ENCODE results near the gene AKAP13. TPM values are rescaled to one million over a fixed set of nuclear protein-coding genes. Genes with fewer than 3 reads are reported as not detected.

AKAP13 gene
- total RNA-seq, 1 donor from 2014 or later = 112 TPM

DNA sequence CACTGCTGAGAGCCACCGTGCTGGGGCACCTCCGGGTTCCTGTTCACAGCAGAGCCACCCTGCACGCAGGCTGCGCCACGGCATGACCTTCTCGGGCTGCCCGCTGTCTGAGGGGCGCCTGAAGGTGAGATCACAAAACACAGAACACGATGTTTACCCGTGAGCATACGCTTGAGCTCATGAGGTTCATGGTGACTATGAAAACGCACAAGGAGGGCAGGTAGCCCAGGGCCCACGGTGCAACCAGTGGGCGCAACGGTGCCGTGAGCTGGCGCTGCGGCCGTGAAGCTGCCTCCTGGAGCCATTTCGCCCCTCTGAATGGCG lies 378.2 kb downstream of the AKAP13 start:
- DNase-seq (ENCODE audit: extremely low read depth, low read depth, low spot score) = no peak

GRCh38 chr15:85759376-85759775 lies 379.0 kb downstream of the AKAP13 start:
- DNase-seq (ENCODE audit: extremely low read depth, low read depth, low spot score) = no peak

- DNase-seq (ENCODE audit: extremely low read depth, low read depth, low spot score) = no peak
Measured at GRCh38 chr15:85760049-85760448, 379.6 kb downstream of the AKAP13 start.

DNA sequence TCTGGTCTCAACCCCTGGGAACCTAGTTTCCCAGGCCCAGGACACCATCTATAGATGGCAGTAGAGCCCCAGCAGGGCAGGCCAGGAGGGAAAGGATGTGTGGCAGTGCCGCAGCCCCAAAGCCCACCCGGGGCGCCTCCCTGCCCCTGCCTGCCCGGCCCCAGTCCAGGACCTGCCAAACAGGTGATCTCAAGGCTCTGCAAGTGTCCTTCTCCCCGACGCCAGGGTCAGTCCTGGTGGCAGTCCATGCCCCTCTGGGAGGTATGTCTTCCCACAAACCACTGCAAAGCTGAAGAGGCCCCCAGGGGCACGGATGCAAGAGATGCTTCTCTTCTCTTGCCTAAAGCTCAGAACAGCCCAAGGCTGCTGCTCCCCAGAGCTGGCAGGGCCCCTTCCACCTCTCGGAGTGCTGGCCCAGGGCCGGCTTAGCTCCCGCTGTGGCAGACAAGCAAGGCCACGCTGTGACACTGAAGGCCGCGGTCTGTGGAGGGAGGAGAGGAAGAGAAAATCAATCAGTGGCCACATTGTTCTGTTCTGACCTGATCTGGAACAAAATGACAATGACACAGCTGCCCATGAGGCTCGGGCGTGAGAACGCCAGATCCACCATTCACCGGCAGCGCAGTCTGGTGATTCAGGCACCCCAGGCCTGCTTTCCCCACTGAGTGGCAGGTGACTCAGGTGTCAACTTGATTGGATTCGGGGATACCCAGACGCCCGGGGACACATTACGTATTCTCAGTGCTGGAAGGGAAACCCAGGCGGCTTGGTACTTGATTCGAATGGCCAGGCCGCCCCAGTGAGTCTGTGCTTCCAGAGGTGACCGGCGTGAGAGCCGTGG lies 380.3 kb downstream of the AKAP13 start:
- no peak for DNase-seq (ENCODE audit: extremely low read depth, low read depth, low spot score)

DNA sequence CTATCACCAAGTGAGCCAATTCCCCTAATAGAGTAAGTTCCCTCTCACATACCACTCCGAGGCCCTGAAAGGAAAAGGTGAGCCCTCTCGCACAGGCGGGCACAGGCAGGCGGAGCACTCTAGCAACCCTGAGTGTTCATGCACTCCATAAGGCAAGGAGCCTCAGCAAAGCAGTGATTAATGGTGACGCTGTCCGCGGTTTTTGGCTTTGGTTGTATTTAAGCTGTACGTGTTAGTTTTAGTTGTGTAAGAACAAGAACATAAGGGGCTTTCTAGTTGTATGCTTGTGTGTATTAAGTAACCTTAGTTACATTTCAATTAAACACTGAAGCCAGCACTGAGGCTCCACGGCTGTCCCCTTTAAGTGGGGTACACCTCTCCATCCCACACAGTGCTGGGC lies 381.2 kb downstream of the AKAP13 start:
- DNase-seq (ENCODE audit: extremely low read depth, low read depth, low spot score) = no peak

- no peak for DNase-seq (ENCODE audit: extremely low read depth, low read depth, low spot score)
Measured at GRCh38 chr15:85762039-85762755, 381.8 kb downstream of the AKAP13 start.

DNA sequence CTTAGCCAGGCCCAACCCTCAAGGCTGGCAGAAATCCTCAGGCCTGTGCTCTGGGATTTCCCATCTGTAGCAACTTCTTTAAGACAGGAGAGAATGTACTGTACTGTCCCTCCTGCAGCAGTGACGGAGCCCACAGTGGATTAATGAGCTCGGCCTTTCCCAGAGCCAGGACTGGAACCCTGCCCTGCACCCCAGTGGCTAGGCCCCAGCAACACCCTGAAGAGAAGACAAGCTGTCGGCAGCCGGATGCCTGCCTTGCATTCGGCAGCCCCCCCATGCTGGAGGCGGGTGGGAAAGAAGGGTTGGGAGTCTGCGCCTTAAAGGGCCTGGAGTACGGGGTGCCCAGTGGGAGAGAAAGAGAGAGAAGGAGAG lies 382.3 kb downstream of the AKAP13 start:
- no peak for DNase-seq (ENCODE audit: extremely low read depth, low read depth, low spot score)

GRCh38 chr15:85763157-85763556 lies 382.8 kb downstream of the AKAP13 start:
- no peak for DNase-seq (ENCODE audit: extremely low read depth, low read depth, low spot score)

GRCh38 chr15:85763673-85764633 lies 383.6 kb downstream of the AKAP13 start:
- no peak for DNase-seq (ENCODE audit: extremely low read depth, low read depth, low spot score)

DNA sequence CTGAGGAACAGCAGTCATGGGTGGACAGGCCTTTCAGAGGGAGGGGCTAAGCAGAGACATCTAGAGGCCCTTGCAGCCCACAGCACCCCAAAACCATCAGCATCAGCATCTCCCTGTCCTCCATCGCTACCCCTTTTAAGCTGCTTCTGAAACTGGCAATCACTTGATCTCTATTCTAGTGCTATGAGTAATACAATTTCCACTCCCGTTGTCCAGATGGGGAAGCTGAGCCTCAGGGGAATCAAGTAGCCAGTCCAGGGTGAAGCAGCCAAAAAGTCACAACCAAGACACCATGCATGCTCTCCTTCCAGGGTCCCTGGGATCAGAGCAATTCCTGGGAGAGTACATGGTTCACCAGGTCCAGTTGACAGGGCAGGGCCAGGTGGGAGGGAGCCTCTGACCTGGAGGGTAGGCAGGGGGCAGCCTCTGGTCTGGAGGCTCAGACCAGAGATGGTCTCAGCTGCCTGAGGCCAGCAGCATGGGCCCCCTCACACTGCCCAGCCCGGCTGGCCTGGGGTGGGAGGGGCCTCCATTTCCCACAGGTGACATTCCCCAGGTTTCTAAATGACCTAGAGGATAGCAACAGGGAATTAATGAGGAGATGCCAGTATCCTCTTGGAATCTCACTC lies 384.4 kb downstream of the AKAP13 start:
- DNase-seq (ENCODE audit: extremely low read depth, low read depth, low spot score) = no peak

- DNase-seq (ENCODE audit: extremely low read depth, low read depth, low spot score) = no peak
Measured at GRCh38 chr15:85766001-85766831, 385.8 kb downstream of the AKAP13 start.

- DNase-seq (ENCODE audit: extremely low read depth, low read depth, low spot score) = no peak
Measured at GRCh38 chr15:85767785-85768529, 387.6 kb downstream of the AKAP13 start.

DNA sequence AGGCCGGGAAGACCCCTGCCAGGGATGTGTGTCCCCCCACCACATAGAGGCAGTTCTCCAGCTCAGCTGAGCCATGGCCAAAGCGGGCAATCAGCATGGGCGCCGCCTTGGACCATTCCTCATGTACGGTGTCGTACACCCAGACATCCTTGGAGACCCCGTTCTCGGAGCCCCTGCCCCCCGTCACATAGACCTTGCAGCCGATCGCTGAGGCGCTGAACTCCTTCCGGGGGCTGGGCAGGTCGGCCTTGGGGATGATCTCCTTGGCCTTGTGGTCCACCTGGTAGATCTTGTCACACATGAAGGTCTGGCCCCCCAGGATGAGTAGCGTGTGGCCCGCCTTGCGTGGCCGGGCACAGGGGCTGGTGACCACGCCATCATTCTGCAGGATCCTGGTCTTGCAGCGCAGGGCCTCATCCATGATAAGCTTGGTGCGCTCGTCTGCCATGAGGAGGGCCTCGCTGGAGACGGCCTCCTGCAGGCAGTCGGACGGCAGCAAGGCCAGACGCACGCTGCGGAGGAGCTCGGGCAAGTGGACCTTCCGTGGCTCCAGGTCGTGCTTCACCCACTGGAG lies 388.3 kb downstream of the AKAP13 start:
- no peak for DNase-seq (ENCODE audit: extremely low read depth, low read depth, low spot score)

DNA sequence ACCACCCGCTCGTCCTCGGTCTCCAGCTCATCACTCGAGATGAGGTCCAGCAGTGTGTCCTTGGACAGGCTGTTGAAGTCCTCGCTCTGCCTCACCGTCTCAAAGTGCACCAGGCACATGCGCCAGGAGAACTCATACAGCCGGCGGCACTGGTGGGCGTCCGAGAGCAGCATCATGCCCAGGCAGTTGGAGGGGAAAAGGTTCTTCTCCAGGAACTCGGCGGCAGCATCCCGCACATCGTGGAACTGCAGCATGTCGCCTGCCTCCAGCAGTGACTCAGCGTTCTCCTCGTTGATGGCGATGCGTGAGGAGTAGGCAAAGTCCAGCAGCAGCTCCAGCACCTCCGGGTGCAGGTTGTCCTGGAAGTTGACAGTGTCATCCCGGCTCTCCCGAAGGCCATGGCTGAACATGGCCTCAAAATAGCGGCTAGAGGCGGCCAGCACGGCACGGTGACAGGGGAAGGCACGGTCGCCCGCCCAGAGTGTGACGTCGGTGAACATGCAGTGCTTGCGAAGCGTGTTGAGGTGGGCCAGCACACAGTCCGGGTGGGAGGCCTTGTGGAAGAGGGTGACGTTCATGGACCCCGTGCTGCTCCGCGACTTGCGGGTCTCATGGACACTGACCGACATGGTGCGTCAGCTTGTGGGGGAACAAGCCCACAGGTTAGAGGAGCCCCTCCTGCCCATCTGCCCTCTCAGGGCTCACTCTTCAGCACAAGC lies 388.9 kb downstream of the AKAP13 start:
- no peak for DNase-seq (ENCODE audit: extremely low read depth, low read depth, low spot score)

DNA sequence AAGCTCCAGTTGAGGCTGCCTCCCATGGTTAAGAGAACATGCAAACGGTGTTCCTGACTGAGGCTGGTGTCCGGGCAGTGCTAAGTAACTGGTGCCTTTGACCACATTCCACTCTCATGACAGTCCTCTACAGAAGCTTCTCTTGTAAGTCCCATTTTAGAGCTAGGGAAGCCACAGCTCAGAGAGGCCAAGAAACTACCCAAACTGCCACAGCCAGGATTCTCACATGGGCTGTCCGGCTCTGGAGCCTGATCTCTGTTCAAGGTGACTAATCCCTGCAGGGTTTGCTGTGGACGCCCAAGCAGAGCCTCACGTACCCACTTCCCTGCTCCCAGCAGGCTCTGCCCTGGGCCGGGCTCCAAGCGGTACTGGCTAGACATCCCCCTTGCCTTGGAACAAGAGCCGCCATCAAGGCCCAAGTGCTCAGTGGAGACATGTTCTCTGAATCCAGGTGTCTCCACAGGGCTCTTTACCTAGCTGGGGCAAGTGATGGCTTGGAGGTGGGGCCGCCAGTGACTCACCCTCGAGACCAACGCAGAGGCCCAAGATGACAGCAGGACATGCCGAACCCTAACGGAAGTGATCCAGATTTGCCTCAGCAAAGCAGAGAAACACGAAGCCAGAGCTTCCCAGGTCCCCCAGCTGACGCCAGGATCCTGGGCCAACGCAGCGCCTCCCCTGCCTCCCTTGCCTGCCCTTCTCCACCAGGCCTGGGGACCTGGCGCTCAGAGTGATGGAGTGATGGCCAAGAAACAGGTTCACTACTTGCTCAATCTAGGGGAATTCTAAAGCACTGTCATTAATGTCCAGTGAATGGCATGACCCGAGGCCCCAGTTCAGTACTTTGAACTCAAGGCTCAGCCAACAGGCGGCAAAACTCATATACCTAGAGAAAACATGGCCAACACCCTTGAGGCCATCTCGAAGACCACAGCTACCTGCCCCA lies 390.0 kb downstream of the AKAP13 start:
- no peak for DNase-seq (ENCODE audit: extremely low read depth, low read depth, low spot score)

- DNase-seq (ENCODE audit: extremely low read depth, low read depth, low spot score) = no peak
Measured at GRCh38 chr15:85771271-85771670, 390.9 kb downstream of the AKAP13 start.

- DNase-seq (ENCODE audit: extremely low read depth, low read depth, low spot score) = no peak
Measured at GRCh38 chr15:85771781-85772445, 391.5 kb downstream of the AKAP13 start.
